Fibroblast of mammary gland (primary cell): ENCODE measurements around the gene PAXIP1.

Experiments
- DNase-seq: peaks from one replicate; pipeline ENCODE4 v3.0.0-alpha.2; 2010; ENCODE audit warnings: low read depth
- H3K4me3 ChIP-seq: 2 replicates; pipeline ENCODE4 v1.5.1; 2011; ENCODE audit warnings: low read depth, mild to moderate bottlenecking, low read length, moderate library complexity; ENCODE audit not compliant: control insufficient read depth
- CTCF ChIP-seq: conservative IDR thresholded peaks from 2 replicates; pipeline ENCODE4 v1.5.1; 2011; ENCODE audit warnings: low read depth, low read length, inconsistent platforms; ENCODE audit not compliant: control insufficient read depth, insufficient read depth

Gene PAXIP1

DNA sequence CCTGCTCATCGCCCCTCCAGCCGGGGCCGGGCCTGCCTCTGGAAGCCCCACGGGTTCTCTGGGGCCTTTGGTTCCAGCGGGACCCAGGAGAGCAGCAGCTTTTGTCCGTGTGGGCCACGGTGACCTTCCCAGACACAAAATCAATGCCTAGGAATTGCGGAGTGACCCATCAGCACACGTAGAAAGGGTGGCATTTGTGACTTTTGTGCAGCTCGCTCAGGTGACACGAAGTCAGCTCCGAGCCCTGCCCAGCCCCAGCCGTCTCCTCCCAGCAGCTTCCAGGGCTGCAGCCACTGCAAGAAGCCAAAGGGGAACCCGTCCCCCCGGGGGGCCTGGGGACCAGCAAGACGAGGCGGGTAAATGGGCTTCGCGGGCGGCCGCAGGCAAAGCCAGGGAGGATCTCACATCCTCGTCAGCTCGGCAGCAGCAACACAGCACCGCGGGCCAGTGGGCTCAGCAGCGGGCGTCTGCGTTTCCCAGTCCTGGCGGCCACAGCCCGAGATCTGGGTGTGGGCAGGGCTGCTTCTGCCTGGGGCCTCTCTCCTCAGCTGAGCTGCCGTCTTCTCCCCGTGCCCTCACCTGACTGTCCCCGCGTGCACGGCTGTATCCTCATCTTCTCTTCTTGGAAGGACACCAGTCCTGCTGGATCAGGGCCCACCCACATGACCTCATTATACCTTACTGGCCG is 88.5 kb downstream of the PAXIP1 start:
- no peak for TF ChIP-seq CTCF
- no peak overlapping the region for H3K4me3 ChIP-seq
- no peak for DNase-seq

DNA sequence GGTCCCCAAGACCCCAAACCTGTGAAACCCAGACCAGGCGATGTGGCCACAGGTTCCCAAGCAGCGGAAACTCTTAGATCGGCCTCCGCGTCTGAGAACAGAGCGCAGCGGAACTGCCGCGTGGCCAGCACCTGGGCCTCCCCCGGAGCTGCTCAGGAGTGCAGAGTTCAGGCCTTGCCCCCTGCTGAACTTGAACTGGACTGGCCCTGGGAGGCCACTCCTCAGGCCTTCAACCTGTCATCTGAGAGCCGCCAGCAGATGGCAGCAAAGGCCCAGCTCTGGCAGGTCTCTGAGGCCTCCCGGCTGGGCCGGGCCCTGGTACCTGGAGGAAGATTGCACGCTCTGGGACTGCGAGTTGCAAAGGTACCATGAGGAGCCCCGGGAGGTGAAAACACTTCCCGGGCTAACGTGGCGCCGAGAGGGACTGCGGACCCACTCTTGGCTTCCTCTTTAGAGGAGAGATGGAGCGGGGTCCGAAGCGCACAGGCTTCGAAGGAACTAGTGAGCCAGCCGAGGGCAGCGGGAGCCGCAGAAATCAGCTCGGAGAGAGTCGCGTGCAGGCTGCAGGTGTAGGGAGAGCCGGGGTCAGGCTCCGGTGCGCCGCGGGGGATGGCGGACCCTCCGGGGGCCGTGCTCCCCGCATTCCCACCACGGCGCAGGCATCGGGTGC is 89.2 kb downstream of the PAXIP1 start:
- H3K4me3 ChIP-seq = no peak overlapping the region
- peak; percentile 61 for DNase-seq

GRCh38 chr7:154912871-154913637 is 89.9 kb downstream of the PAXIP1 start:
- TF ChIP-seq CTCF = no peak
- no peak for DNase-seq

More for the DNA sequence above, 89.2 kb downstream of the PAXIP1 start:
- TF ChIP-seq CTCF = peak; percentile 82

DNA sequence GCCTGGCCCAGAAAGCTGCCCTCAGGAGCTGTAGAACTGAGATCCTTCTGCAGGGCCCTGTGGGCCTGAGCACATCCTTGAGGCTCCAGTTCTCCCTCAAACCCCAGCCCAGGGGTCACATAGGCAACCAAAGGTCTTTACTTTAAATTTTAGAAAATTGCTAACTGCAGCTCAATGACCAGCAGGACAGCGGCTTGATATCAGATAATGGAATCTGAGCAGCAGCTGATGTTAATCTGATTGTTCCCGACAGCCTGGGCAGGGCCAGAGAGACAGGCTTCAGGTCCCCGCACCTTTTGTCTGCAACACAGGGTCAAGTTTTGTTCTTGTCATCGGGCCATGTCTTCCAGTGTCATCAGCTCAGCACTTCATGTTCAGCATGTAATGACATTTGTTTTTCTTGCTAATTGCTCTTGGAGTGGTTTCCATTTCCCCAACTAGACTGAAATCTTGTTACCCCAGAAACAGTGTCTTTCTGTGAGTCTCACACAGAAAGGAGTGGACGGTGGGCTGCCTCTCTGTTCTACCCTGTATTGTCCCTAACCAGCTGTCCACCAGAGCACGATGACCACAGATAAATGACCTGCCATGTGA is 91.0 kb downstream of the PAXIP1 start:
- H3K4me3 ChIP-seq = no peak overlapping the region
- DNase-seq = no peak
- no peak for TF ChIP-seq CTCF

More at GRCh38 chr7:154912871-154913637, 89.9 kb downstream of the PAXIP1 start:
- no peak overlapping the region for H3K4me3 ChIP-seq

- no peak for DNase-seq
- TF ChIP-seq CTCF = no peak
- no peak overlapping the region for H3K4me3 ChIP-seq
Observed at GRCh38 chr7:154911411-154911810, 91.5 kb downstream of the PAXIP1 start.

GRCh38 chr7:154910977-154911376 is 91.9 kb downstream of the PAXIP1 start:
- TF ChIP-seq CTCF = no peak
- no peak overlapping the region for H3K4me3 ChIP-seq
- no peak for DNase-seq
